Adrenal gland (tissue), 12 donors: ENCODE measurements around the gene AKAP10. TPM values are rescaled to one million over a fixed set of nuclear protein-coding genes. Genes with fewer than 3 reads are reported as not detected.

Experiments used
- DNase-seq, 7 donors: peaks; one replicate each; pipeline ENCODE4 v3.0.0-alpha.2; 2019 to 2020
- H3K27ac ChIP-seq, 5 donors: fragments of 200-600 bp; sonication (generic) in 4 of 5; 1 replicate in 3 of 5; 2 replicates in 2 of 5; pipeline versions ENCODE4 v1.5.1 to v1.8.0; 2016 to 2020; ENCODE audit warnings: mild to moderate bottlenecking in 1 of 5
- H3K27me3 ChIP-seq: fragments of 200-600 bp; 2 replicates; pipeline ENCODE4 v1.8.0; 2021
- H3K36me3 ChIP-seq, 2 donors: fragments of 200-600 bp; replicated peaks in 1 of 2; 1 replicate in 1 of 2; 2 replicates in 1 of 2; pipeline versions ENCODE4 v1.5.1 to v1.8.0; 2018 to 2022
- H3K4me1 ChIP-seq, 2 donors: fragments of 200-600 bp; replicated peaks in 1 of 2; 1 replicate in 1 of 2; 2 replicates in 1 of 2; pipeline versions ENCODE4 v1.5.1 to v1.8.0; 2018 to 2021
- H3K4me3 ChIP-seq, 4 donors: fragments of 200-600 bp; sonication (generic) in 3 of 4; one replicate each; pipeline ENCODE4 v1.5.1; 2016 to 2018
- H3K9me3 ChIP-seq, 3 donors: fragments of 200-600 bp; sonication (generic) in 1 of 3; replicated peaks in 1 of 3; 1 replicate in 2 of 3; 2 replicates in 1 of 3; pipeline versions ENCODE4 v1.5.1 to v1.8.0; 2016 to 2021
- POLR2A ChIP-seq, 2 donors: fragments of 450-650 bp; IDR thresholded peaks; one replicate each; pipeline ENCODE4 v1.6.1; 2017; ENCODE audit warnings: antibody characterized with exemption in 2 of 2, mild to moderate bottlenecking in 2 of 2, moderate library complexity in 1 of 2
- WGBS, 4 donors: extraction: QIAGEN DNeasy Blood & Tissue Kit in 2 of 4; methylation state at CpG; one replicate each; pipeline versions ENCODE4 v1.1.5 to v1.1.7; 2013 to 2017; 5-methylcytosine and 5-hydroxymethylcytosine counted together
- intact Hi-C, 2 donors: fragments of 100-400 bp; cut with DNase I; formaldehyde crosslinking; loops; one replicate each; pipeline versions ENCODE4 v1.14.1 to v1.15.0; 2022 to 2023
- polyA plus RNA-seq, 3 donors: library from polyadenylated mRNA; stranded (reverse); fragments of 200-250 nt in 2 of 3; fragments of 350-450 nt in 1 of 3; fragmentation: Illumina TruSeq in 1 of 3; extraction: RNeasy Lipid Tissue Mini Kit (QIAGEN cat#74804) in 1 of 3; gene quantifications; one replicate each; pipeline ENCODE4 v1.2.3, GENCODE V29; 2013 to 2014
- total RNA-seq, 9 donors: library from RNA; depleted of rRNA in 4 of 9; stranded (reverse); fragments of >200 nt in 4 of 9; fragments of 120-200 nt in 1 of 9; fragmentation: NEBNext Ultra II Directional in 1 of 9; extraction: Animal tissue kit (Norgen Biotek cat#: 25700) in 1 of 9; gene quantifications; one replicate each; pipeline versions ENCODE4 v1.1.0 to v1.2.4, GENCODE V29; 2013 to 2023
- TF ChIP-seq, protein P1 (sequence below), 6 experiments: fragments of 450-650 bp in 4 of 6; fragments of 200-600 bp in 2 of 6; sonication (generic) in 1 of 6; IDR thresholded peaks; 1 replicate in 5 of 6; 2 replicates in 1 of 6; pipeline versions ENCODE4 v1.5.1 to v1.8.0; 2016 to 2021; ENCODE audit warnings: antibody characterized with exemption in 6 of 6, mild to moderate bottlenecking in 2 of 6, moderate library complexity in 1 of 6
- donor health status: healthy with polysubstance abuse.
- donor health status: Bipolar disorder and iron deficiency.
- donor health status: DM: yes; HTN: yes; CAD: no.
- donor health status: DM: no; HTN: no; CAD: no.
- donor health status: DM: no; HTN: no; CAD: no.
- donor health status: DM: yes; HTN: yes; CAD: no.

The AKAP10 gene
- total and polyA plus RNA-seq, 12 donors = 8.1 to 52.7 (median 33.2) TPM

GRCh38 chr17:19876529-19877161 lies 101.0 kb downstream of the AKAP10 start:
- no peaks in the 10 kb centered on the region for H3K4me1 ChIP-seq
- no peak for TF ChIP-seq POLR2A (IDR thresholded peaks at IDR 0.05)
- TF ChIP-seq, protein P1, sequence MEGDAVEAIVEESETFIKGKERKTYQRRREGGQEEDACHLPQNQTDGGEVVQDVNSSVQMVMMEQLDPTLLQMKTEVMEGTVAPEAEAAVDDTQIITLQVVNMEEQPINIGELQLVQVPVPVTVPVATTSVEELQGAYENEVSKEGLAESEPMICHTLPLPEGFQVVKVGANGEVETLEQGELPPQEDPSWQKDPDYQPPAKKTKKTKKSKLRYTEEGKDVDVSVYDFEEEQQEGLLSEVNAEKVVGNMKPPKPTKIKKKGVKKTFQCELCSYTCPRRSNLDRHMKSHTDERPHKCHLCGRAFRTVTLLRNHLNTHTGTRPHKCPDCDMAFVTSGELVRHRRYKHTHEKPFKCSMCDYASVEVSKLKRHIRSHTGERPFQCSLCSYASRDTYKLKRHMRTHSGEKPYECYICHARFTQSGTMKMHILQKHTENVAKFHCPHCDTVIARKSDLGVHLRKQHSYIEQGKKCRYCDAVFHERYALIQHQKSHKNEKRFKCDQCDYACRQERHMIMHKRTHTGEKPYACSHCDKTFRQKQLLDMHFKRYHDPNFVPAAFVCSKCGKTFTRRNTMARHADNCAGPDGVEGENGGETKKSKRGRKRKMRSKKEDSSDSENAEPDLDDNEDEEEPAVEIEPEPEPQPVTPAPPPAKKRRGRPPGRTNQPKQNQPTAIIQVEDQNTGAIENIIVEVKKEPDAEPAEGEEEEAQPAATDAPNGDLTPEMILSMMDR (IDR thresholded peaks at IDR 0.05) = no peak
- DNase-seq = peak; percentile 34 to 76 (median 54)
- 52 to 66% (median 60%) methylated on average over 3 to 13 of the region's 13 CpGs for WGBS, 4 donors
- H3K27me3 ChIP-seq = no peaks in the 10 kb centered on the region
- no peak overlapping the region for H3K4me3 ChIP-seq
- H3K9me3 ChIP-seq = no peaks in the 10 kb centered on the region
- intact Hi-C loops = no loop called here
- no peaks in the 10 kb centered on the region for H3K36me3 ChIP-seq
- no peak overlapping the region for H3K27ac ChIP-seq

DNA sequence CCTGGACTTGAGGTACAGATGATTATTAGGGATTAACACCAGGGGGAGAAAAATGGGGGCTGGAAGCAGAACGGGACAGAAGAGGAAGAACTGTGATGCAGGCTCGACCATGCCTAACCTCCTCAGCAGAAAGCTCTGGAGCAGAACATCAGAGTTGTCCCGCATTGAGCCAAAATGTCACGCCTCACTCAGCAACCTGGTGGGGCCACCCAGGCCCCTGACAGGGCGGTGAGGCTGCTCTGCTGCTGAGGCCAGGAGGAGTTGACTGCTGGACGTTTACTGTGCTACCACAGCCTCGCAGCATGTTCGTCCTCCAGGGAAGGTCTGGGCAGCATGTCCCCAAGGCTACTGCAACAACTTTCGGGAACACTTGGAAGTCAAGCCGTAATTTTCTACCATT lies 103.4 kb downstream of the AKAP10 start:
- H3K36me3 ChIP-seq = no peaks in the 10 kb centered on the region
- no peak overlapping the region for H3K4me3 ChIP-seq
- no peaks in the 10 kb centered on the region for H3K9me3 ChIP-seq
- no peaks in the 10 kb centered on the region for H3K27me3 ChIP-seq
- H3K4me1 ChIP-seq = no peaks in the 10 kb centered on the region
- TF ChIP-seq, protein P1 (IDR thresholded peaks at IDR 0.05) = no peak
- no peak for TF ChIP-seq POLR2A (IDR thresholded peaks at IDR 0.05)
- 69 to 82% (median 79%) methylated on average over 8 to 10 of the region's 10 CpGs for WGBS, 4 donors
- DNase-seq = peak in 1 of 7 donors; percentile 23
- intact Hi-C loops = no loop called here
- no peak overlapping the region for H3K27ac ChIP-seq

GRCh38 chr17:19873346-19873745 lies 104.3 kb downstream of the AKAP10 start:
- 83 to 90% (median 86%) methylated on average over 3 of the region's 3 CpGs for WGBS, 4 donors
- H3K27ac ChIP-seq = no peak overlapping the region
- no peak overlapping the region for H3K4me3 ChIP-seq
- no peaks in the 10 kb centered on the region for H3K9me3 ChIP-seq
- peak in 1 of 7 donors; percentile 41 for DNase-seq
- peaks cover 0 to 3% of the 10 kb centered on the region in 2 donors for H3K4me1 ChIP-seq
- intact Hi-C loops = no loop called here
- TF ChIP-seq, protein P1 (IDR thresholded peaks at IDR 0.05) = no peak
- no peak for TF ChIP-seq POLR2A (IDR thresholded peaks at IDR 0.05)
- no peaks in the 10 kb centered on the region for H3K27me3 ChIP-seq
- no peaks in the 10 kb centered on the region for H3K36me3 ChIP-seq

DNA sequence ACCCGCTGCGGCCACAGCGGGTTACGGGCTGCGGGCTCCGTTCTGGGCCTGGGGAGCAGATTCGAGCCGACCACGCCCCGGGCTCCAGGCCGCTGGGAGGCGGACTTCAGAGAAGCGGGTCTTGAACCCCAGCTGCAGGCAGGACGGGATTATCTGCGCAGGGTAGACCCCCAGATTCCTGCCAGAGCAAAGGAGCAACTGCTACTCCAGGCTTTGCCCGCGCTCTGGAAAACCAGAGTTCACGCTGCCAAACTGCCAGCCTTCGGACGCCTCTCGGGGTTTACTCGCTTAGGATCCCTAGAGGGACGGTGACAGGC lies 109.6 kb downstream of the AKAP10 start:
- Histone ChIP-seq H3K4me1 (peaks cover 0 to 26% of the 10 kb centered on the region in 2 donors), H3K36me3 (no peaks in the 10 kb centered on the region), H3K4me3 (peak overlapping the region; percentile 33 to 72 (median 58)), H3K9me3 (no peaks in the 10 kb centered on the region), H3K27me3 (no peaks in the 10 kb centered on the region), H3K27ac (peak overlapping the region in 3 of 5 donors; percentile 86 to 89 (median 87))
- intact Hi-C loops = no loop called here
- TF ChIP-seq, protein P1 (IDR thresholded peaks at IDR 0.05) = peak in 1 of 6 experiments; percentile 10
- TF ChIP-seq POLR2A (IDR thresholded peaks at IDR 0.05) = no peak
- WGBS, 4 donors = 26 to 100% (median 53%) methylated on average over 1 to 23 of the region's 23 CpGs
- peak in 2 of 7 donors; percentile 19 to 44 for DNase-seq
